NCI-H748 treated with DMSO at 0.1 percent for 48 hours (cell line): ENCODE data around the gene TMEM186.
"Not testable (repeated sequence)": the region's sequence is repeated elsewhere in the genome, so short reads cannot be mapped to it uniquely, and the experiment has no call there.

Experiments
- DNase-seq: peaks from one replicate; lab custom pipeline; 2025; lab: John Stamatoyannopoulos, UW

TMEM186 gene

GRCh38 chr16:8797364-8798173, at the start of gene TMEM186, which contains the start of gene PMM2:
TSS of gene TMEM186 (minus strand) at chr16:8797639. CDS start at chr16:8797614, 25 bp downstream.
TSS of gene PMM2 (plus strand) at chr16:8797839. CDS start at chr16:8797883, 44 bp downstream.
- DNase-seq: peak; percentile 76

GRCh38 chr16:8847145-8847544, 49.7 kb upstream of the TMEM186 start:
- no peak for DNase-seq

DNA sequence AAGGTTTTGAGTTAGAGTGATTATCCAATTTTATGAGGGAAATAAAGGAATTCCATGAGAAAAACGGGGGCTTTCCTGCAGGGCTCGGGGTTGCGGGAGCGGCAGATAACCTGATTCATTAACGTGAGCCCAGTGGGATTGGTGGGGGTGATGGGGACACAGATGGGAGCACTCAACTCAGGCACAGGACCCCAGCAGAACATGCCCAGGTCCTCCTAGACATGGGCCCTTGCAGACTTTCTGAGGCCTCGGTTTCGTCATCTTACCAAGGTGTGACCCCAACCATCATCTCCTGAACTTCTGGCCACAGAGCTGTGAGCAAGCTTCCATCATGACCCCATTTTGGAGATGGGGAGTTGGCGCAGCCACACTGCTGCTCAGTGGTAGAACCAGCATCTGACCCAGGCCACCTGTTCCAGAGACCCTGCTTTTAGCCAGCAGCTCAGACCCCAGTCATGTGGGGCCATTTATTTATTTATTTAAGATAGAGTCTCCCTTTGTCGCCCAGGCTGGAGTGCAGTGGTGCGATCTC, 49.0 kb upstream of the TMEM186 start:
- no peak for DNase-seq

- DNase-seq: no peak
These were observed 48.4 kb upstream of the TMEM186 start for GRCh38 chr16:8845699-8846298.

DNA sequence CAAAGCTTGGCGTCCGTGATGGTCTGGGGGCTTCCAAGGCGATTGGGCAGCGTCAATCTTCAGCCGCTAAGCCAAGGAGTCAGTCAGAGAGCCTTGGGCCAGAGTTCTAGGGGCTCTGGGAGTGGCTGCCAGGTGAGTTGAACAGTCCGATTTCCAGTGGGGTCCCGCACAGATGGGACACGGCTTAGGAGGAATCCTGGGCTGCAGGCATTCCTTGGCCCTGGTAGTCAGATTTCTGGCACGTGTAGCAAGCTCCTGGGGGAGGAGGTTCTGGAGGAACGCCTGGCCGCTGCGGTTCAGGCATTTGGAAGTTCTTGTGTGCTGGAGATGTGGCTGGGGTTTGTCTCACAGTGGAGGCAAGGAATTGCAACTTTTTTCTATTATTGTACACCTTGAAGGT, 45.9 kb upstream of the TMEM186 start:
- not testable (repeated sequence) for DNase-seq

DNA sequence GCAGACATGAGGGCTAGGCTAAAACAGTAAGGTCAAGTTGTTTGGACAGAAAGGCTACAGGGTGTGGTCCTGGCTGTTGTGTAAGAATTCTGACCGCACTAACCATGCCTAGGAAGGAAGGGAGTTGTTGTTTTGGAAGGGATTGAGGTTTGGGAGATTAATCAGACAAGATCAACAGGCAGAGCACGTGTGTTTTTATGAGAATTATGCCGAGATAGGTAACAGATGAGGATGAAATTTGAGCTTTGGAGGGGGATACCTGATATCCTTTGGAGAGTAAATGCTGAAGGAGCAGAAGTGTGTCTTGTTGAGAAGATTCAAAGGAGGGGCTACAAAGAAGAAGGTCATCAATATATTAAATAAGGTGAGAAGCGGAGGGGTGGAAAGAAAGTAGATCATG, 44.6 kb upstream of the TMEM186 start:
- not testable (repeated sequence) for DNase-seq

- not testable (repeated sequence) for DNase-seq
These were observed 40.2 kb upstream of the TMEM186 start for GRCh38 chr16:8837594-8837993.

GRCh38 chr16:8836797-8837196, 39.4 kb upstream of the TMEM186 start:
- not testable (repeated sequence) for DNase-seq

DNA sequence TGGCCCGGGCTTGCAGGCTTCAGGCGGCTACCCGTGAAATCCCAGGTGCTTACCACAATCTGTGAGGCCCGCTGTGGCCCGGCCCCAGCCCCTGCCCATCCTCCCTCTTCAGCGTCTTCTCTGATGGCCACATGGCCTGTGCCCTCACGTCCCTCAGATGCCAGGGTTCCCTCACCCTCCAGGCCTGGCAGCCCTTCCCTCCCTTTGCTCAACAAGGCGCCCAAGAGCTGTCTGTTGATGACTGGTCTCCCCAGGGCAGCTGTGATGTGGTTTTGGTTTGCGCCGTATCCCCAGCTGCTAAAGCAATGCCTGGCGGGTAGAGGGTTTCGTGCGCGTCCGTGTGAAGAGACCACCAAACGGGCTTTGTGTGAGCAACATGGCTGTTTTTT, 35.3 kb upstream of the TMEM186 start:
- DNase-seq: no peak

- no peak for DNase-seq
These were observed 34.7 kb upstream of the TMEM186 start for GRCh38 chr16:8831871-8832716.

- DNase-seq: no peak
These were observed 34.0 kb upstream of the TMEM186 start for GRCh38 chr16:8831450-8831849.

DNA sequence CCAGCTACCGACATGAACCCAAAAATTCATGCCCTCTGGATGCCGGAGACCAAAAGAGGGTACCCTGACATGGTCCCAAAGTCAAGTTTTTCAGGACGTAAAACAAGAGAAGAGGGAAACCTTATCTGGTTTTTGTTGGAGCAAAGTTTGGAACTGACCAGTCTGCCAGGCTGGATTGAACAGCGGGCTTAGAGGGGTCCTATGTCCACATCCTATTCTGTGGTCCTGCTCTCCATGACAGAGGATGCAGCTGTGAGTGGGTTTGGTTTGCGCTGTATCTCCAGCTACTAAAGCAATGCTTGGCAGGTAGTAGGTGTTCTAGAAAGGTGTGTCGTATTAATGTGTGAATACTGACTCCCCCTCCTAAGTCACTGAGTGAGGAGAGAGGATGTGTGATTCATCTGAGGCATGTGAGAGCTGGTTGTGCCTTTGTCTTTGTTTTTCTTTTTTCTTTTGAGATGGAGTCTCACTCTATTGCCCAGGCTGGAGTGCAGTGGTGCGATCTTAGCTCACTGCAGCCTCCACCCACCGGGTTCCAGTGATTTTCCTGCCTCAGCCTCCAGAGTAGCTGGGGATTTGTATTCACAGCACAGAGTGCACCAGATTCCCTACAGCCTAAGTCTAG, 31.2 kb upstream of the TMEM186 start:
- no peak for DNase-seq

DNA sequence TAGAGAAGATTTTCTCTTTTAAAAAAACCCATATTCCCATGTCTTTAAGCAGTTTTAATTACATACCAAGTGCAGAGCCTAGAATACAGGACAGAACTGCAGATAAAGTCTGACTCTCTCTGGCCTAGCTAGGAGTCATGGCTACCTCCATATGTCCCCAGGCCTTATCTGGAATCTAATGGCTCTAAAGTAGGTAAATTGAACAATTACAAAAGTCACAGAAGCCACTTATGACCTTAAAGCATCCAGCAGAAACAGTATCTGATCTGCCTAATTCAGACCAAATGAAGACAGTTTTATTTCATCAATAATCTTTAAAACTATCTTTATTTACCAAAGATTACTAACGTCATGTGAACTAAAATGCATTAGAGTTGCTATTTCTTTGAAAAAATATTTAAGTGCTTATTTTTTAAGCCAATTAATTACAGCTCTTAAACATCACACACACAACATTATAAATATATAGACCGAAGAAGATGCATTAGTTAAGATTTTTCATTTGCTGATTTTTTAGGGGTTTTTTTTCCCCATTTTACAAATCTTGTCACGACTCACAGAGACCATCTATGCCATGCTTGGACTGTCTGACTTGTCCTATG, 28.9 kb upstream of the TMEM186 start:
- DNase-seq: no peak

- DNase-seq: no peak
These were observed 25.0 kb upstream of the TMEM186 start for GRCh38 chr16:8822403-8822802.

- DNase-seq: no peak
These were observed 22.1 kb upstream of the TMEM186 start for GRCh38 chr16:8819411-8820034.

GRCh38 chr16:8818504-8819270, 21.2 kb upstream of the TMEM186 start:
- DNase-seq: no peak

DNA sequence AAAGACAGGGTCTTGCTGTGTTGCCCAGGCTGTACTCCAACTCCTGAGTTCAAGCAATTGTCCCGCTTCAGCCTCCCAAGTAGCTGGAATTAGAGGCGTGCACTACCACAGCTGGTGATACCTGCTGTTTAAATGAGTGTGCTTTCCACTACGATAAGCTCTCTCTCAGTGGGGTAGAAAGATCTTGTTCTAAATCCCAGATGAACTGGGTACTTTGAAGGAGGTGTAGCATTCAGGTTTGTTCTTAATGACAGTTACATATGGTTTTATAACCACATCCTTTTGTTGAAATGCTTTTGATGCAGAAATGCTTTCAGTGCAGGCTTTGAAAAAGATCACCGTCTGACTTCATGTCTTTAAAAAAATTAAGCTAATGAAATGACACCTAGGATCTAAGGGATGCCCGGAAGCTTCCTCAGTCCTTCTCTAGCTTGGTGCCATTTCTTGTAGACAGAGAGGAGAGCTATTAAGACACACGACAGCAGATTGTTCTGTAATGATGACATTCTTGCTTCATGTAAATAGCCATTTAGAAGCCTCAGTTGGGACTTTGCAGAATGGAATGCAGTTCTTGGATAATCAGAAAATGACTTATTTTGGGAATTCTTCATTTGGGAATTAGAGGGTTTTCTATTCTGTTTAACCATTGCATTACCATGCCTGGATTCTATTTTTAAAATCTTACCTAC, 19.7 kb upstream of the TMEM186 start:
- DNase-seq: no peak

GRCh38 chr16:8814095-8814806, 16.8 kb upstream of the TMEM186 start:
- DNase-seq: no peak
